Activated T-cell treated with anti-CD3 and anti-CD28 coated beads, Interleukin-2, amount 50 U/mL, for 1 hour (primary cell): Measurements from ENCODE around the gene PARD3.
"Not testable (repeated sequence)": the region's sequence is repeated elsewhere in the genome, so short reads cannot be mapped to it uniquely, and the experiment has no call there.

Experiments
- DNase-seq: peaks from one replicate; pipeline ENCODE4 v3.0.0-alpha.2; 2020

PARD3 gene

DNA sequence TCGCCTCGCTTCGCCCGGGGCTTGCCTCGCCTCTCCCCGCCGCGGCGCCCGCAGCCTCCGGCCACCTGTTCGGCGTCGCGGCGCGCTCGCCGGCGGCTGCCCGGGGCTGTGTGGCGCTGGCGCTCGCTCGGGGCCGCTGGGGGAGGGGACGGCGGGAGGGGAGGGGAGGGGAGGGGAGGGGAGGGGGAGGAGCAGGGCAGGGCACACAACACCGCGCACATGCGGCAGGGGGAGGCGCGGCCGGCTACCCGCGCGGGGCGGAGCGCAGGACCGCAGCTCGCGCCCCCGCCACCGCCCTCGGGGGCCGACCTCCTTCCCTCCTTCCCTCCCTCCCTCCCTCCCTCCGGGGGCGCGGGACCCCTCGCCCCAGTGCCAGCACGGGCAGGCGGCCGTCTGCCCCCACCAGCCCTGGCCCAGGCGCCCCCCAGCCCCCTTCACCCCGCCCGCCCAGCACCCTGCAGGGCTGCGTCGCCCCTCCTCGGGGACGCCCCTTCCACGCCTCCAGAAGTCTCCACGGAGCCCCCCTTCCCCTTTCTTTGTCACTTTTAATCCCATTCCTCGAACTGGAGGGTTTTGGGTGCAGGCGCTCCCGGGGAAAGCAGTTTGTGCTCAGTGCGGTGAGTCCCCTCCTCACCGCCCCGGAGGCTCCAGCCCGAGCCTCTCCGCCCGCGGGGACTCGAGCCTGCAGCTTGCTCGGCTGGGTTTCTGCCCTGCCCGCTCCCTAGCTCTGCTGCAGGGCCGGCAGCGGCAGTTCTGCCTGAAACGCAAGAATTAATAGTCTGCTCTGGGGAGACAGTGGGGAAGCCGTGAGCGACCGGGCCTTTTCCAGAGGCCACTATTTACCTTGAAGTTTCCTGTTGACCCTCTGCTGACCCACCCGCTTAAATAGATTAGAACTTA is at the start of gene PARD3:
Gene PARD3 (minus strand): TSS at position 112 of the 900 bp plus-strand sequence. CDS start 301 bp downstream, outside the sequence.
- DNase-seq = no peak

DNA sequence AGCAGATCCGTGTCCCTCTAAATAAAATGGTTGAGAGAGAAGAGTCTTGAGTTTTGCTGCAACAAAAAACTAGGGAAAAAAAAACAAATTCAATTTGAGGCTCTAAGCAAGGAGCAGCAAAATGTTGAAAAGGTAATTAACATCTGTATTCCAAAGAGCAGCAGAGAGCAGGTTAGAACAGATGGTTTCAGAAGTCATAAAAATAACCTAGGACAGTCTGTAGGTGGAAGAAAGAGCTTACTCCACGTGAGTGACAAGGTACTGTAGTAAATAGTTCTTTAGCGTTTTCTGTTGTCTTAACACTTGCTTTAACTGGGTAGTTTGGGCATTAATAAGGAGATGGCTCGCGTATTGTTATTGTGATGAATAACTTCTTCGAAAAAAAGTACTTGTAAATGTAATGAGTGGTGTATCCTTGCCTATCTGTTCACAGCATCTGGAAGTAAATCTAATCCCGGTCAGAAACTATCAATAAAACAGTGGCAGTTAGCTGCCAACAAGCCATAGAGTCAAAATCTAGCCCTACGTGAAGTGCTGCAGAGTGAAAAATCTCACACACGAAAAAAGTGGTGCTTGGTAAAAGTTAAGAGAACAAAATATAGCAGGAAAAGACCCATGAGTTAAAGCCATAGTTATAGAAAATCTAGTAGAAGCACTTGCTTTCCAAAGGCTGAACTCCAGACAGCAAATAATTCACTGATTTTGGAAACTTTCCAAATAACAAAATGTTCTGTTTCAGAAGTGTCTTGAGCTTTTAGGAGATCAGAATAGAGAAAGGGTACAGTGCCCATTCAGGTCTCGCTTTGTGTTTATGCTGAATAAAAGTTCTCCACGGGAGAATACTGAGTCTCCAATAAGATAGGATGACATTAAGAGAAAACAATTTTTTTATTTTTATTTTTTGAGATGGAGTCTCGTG is 49.3 kb upstream of the PARD3 start:
- no peak for DNase-seq

DNA sequence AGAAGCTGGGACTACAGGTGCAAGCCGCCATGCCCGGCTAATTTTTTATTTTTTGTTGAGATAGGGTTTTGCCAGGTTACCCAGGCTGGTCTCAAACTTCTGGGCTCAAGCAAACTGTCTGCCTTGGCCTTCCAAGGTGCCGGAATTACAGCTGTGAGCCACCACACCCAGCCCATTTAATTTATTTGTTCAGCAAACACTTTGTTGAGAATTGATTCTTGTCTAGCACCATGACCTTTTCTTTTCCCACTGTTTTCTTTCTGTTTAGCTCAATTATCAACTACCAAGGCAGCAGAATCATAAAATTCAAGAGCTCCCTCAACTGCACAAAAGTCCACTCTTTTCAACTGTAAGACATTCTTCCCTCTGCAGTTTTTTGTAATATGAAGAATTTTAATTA is 47.8 kb upstream of the PARD3 start:
- DNase-seq = no peak

DNA sequence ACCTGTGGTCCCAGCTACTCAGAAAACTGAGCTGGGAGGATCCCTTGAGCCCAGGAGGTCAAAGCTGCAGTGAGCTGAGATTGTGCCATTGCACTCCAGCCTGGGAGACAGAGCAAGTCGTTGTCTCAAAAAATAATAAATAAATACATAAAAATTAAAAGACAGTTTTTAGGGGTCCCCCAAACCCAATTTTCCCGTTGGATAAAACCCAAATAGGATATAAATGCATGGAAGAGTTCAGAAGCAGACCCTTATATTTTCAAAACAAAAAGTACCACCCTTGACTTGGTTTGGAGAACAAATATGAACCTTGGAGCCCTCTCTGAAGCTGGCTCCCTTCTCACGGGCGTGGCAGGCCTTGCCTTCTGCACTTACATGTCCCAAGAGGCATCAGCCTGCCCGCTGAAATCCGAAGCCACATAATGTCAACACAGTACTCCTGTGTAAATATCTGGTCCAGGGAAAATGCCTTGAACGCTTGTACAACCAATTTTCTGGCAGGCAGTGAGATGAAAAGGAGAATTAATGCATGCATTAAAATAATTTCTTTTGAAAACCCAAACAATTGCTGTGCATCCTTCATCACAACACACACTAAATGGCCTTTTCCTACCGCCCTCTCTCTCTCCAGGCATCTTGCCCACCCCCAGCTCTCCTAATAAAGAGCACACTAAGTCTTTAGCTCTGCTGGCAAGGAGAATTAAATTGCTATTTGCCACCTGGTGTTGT is 46.4 kb upstream of the PARD3 start:
- DNase-seq = no peak

DNA sequence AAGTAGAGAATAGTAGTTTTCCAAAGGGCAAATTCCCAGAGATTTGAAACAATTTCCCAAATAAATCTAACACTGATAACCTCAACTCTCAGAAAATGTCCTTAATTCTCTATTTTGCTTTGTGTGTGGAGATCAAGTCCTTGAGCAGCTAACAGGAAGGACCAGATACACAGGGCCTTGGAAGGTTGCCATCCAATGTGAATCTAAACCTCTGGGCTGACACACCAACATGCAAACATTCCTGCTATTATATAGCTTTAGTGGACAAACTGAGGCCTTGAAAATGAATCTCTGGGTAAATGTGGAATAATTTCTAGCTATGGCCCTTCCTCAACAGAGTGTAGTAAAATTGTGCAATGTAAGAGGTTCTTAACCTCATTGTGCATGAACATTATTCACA is 44.1 kb upstream of the PARD3 start:
- DNase-seq = no peak

DNA sequence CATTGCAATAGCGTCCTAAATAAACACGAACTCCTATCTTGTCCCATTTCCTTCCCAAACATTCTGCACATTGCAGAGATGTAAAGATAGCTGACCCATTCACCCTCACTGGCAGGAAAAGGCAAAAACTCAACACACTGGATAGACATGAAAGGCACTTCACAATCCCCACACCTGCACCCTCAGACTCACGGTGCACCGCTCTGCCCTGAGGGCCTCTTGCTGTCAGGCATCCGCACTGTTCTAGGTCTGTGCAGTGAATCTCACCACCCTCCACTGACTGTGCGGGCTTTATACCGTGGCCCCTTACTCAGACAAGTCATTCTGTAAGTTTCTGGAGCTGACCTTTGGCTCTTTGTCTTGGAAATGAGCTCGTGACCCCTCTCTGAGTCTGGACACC is 42.9 kb upstream of the PARD3 start:
- DNase-seq = no peak

DNA sequence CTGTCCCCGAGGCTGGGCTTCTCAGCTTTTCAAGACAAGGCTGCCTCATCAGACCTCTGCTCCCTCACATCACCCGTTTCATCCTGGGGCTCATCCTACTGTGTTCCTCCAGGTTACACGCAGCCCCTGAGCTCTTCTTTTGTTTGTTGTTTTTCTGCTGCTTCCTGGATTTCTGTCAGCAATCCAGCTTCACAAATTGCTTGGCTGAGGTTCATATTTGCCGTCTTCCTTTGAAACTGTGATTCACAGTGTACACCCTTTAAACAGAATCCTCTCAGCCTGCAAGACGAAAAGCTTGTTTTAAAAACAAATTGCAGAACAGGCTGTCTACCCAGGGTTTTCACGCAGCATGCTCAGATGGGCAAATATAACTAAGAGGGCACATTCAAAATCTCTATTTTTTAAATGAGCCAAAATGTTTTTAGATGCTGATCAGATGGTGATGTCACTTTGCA is 39.1 kb upstream of the PARD3 start:
- DNase-seq = no peak

DNA sequence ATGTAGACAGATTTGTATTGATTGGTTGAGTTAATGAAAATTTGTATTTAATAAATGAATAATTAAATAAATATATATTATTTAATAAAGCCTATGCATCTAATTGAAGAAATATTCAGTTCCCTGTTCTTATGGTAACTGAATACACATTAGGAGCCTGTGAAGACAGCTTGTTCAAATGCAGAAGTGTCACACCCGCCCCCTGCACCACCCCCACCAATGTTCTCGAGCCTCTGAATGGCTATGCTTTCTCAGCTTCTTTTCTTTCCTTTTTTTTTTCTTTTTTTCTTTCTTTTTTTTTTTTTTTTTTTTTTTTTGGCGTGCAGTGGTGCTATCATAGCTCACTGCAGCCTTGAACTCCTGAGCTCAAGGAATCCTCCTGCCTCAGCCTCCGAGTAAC is 38.3 kb upstream of the PARD3 start:
- DNase-seq = no peak

DNA sequence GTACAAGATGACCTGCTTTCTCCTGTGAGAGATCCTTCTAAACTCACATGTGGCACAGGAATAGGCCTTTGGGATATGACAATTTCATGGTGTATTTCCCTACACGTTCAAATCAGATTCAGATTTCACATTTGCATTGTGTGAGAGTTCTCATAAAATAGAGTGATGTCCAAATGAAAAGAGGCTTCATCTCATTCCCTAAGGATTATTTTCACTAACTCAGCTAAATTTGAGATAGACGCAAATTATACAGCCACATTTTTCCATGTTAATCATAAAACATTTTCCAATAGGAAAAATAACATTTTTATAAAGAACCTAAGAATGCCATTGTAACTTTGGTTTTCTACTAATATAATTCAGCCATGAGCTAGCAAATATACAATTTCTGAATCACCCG is 35.5 kb upstream of the PARD3 start:
- no peak for DNase-seq

DNA sequence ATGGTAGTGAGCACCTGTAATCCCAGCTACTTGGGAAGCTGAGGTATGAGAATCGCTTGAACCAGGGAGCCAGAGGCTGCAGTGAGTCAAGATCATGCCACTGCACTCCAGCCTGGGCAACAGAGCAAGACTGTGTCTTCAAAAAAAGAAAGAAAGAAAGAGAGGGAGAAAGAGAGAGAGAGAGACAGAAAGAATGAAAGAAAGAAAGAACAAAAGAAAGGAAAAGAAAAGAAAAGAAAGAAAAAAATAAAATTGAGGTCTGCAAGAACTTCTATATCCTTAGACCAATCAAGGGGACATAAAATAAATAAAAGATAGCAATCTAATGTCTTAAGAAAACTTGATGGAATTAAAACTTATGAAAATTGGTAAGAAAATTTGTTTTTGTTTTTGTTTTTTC is 34.9 kb upstream of the PARD3 start:
- no peak for DNase-seq

DNA sequence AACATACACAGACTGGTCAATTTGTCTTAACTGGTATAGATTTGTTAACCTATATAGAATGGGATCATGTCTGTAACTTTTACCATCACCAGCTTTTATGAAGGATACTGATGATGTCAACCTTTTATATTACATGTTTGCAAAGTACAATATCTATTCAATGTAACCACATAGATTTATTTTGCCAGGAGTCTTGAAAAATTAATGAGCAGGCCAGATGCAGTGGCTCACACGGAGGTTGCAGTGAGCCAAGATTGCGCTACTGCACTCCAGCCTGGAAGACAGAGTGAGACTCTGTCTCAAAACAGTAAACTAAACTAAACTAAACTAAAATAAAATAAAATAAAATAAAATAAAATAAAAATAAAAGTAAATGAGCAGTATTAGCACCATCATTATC is 30.0 kb upstream of the PARD3 start:
- no peak for DNase-seq

DNA sequence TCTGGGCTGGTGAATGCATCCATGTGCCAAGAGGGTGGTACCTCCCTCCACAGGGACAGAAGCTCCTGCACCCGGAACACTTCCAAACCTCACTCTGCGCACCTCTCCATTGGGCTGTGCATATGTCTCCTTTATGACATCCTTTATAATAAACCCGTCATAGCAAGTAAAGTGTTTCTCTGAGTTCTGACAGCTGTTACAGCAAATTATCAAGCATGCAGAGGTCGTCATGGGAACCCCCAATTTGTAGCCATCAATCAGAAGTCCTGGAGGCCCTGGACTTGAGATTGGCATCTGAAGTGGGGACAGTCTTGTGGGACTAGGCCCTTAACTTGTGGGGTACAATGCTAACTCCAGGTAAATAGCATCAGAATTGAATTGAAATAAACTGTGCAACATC is 29.4 kb upstream of the PARD3 start:
- no peak for DNase-seq

DNA sequence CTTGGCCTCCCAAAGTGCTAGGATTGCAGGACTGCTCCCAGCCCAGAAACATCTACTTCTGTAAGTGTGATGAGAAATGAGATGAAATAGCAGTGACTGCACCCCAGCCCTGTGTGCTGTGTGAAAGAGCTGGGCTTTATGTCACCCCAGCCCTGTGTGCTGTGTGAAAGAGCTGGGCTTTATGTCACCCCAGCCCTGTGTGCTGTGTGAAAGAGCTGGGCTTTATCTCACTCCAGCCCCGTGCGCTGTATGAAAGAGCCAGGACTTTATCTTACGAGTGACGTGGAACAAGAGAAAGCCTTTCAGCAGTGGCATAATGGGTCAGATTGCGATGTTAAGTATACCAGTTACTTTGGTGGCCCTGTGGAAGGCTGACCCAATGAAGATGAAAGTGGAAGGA is 28.4 kb upstream of the PARD3 start:
- not testable (repeated sequence) for DNase-seq

DNA sequence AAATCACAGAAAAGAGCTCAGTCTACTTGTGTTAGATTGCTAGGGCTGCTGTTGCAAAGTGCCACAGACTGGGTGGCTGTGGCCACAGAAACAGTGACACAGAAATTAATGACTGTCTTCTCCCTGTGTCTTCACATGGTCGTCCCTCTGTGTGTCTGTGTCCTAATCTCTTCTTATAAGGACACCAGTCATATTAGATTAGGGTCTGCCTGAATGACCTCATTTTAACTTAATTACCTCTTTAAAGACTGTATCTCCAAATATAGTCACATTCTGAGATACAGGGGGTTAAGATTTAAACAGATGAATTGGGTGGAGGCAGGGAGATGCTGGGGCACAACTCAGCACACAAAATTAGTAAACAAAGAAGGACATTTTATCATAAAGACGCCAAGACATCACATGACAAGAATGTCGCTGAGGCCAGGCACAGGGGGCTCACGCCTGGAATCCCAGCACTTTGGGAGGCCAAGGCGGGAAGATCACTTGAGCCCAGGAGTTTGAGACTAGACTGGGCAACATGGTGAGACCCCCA is 23.3 kb upstream of the PARD3 start:
- DNase-seq = no peak

DNA sequence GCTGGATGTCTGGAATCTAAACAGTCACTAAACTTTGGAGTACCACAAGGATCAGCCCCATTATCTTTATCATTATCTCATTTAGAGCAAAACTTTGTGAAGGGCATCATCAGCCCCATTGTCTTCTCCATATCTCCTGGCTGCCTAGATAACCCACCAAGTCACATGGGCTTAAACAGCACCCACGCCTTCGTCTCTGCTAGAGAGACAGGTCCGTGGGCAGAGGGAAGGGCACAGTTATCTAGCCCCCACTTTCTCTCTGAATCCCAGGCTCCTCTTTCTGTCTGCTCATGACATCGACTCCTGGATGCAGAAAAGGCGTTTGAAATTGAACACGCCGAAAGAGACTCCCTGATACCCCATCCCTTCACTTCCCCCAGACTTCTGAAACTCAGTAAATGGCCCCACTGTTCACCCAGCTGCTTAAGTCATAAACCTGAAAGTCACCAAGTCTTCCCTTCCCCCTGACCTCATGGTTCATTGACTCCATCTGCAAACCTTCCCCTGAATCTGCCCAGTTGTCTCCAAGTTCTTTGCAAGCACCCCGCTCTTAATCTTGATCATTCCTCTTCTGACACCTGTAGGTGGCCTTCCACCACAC is 20.9 kb upstream of the PARD3 start:
- no peak for DNase-seq

DNA sequence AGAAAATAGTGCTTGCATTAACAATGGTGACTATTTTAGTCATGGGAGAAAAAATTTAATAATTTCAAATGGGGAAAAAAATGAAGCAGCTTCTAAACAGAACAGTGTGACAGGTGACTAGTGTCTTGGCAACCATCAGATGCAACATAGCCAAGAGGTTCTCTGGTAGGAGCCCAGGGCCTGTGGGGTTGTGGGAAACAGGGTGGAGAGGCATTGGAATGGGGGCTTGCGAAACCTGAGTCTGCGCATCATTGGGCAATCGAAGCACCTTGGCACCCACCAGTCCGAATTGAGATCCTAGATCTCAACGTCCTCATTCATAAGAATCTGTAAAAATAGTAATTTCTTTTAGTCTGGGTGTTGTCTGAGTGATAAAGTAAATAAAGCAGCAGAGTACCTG is 19.2 kb upstream of the PARD3 start:
- no peak for DNase-seq

DNA sequence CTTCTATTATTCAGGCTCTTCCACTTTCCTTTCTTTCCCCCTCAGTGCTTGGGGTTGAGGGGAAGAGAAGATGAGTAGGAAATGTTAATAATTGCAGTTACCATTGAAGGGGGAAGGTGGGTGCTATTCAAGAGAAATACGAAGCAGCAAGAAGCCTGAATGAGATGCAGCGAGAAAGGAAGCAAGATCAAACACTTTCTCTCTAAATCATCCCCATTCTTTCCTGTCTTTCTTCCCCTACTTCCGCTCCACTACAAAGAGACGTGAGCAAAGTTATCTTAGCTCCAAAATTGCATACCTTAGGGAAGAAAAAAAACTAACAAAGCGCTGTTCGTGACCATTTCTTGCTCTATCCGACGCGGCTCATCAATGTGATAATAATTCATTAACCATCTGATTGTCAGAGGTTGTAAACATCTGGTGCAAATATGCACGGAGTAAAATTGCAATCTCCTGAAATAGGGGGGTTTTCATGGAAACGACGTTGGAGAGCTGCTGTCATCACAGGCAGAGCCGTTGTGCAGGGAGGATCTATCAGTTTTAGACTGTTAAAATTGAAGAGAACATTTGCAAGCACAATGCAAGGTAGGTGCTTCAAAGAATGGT is 15.2 kb upstream of the PARD3 start:
- no peak for DNase-seq

DNA sequence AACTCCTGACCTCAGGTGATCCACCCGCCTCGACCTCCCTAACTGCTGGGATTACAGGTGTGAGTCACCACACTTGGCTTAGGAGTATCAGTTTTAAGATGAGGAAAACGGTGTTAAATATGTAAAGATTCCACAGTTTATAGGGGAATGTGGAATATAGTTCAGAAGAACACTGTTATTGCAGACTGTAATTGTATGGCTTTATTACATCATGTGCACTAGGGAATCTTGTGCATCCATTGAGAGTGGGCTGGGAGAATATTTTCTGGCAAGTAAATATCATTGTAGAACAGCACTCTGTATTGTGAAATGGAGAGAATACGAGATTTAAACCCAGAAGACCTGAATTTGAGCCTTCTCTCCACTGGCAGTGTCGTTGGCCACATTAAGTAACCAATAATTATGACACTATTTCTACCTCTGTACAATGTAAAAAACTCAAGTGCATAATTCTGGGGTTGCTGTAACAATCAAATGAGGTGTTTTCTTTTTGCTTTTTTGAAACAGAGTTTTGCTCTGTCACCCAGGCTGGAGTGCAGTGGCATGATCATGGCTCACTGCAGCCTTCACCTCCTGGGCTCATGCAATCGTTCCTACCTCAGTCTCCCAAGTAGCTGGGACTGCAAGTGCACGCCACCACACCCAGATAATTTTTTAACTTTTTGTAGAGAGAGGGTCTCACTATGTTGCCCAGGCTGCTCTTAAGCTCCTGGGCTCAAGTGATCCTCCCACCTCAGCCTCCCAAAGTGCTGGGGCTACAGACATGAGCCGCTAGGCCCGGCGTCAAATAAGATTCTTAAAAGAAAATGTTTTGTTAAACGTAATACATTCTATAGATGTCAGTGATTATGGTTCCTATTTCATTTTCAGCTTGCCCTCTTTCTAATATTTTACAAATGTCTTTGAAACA is 12.0 kb upstream of the PARD3 start:
- no peak for DNase-seq

DNA sequence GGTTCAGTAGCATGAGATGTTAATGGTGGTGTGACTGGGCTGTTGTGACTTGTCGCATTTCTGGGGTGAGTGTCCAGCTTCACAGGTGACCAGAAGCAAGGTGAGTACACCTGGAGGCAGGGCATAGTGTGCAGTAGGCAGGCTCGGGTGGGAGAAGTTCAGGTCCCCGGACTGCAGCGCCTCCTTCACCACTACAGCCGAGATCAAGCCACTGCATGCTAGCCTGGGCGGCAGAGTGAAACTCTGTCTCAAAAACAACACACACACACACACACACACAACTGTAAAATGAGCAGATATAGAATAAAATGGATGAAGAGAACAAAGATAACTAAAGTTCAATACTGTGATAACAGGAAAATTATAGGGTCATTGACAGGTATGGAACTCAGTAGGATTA is 11.1 kb upstream of the PARD3 start:
- no peak for DNase-seq

DNA sequence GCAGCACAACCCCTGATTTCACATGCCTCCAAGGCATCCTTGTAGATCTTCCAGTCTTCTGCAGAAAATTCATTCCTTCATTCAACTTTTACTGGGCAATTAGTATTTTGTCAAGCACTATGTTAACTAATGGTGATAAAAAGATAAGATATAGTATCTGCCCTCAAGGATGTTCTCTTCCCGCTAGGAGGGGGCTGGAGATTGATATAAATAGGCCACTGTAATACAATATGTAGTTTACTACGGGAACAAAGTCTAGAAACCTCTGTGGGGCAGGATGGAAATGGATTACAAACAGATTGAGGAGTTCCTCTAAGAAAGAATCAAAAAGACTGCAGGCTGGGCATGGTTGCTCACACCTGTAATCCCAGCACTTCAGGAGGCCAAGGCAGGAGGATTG is 10.3 kb upstream of the PARD3 start:
- no peak for DNase-seq

DNA sequence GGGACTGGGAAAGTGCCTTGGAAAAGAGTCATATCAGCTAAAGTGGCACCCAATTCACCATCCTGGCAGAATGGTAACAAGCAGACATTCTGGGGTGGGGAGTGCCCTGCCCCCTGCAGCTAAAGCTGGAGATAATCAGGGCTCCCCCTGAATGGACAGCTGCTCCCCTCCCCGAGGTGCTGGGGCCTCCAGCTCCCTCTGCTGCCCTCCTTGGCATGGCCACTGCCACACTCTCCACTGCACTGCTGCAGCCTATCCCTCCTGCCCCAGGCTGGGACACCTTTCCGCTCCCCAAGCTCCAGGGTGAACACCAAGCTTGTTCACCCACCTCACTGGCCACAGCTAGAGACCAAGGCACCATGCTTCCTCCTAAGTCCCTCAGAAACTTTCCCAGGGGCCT is 9.8 kb upstream of the PARD3 start:
- DNase-seq = no peak
